ENCODE data around the gene IVNS1ABP. TPM values are rescaled to one million over a fixed set of nuclear protein-coding genes. Genes with fewer than 3 reads are reported as not detected.
A peak's percentile ranks its signal among the peaks of the same experiment; 100 is the strongest.

The IVNS1ABP gene
- total and polyA plus RNA-seq, 5 donors from 2014 or later = 66.9 to 373 (median 81.3) TPM

DNA sequence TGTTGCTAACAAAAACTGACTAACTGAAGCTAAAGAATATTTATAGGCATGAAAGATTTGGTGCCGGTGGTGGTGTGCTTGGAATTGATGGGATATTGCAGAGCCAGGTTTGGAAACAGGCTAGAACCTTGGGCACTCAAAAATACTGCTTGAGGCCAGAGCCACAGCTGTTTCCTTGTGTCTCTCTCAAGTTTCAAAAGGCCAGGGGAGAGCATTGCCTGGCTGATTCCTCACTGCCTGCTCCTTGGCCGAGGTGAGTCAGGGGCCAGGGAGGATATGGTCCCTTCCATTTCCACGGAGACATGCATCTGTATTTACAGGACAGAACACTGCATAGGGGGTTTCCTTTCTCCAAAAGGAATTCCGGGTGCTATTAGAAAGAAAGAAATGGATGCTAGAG is 36.1 kb upstream of the IVNS1ABP start:
- Histone ChIP-seq H3K4me3 (ENCODE audit: low read depth, low read length) (no peak overlapping the region), H3K27me3 (ENCODE audit: control insufficient read depth, insufficient read depth, low read length) (no peaks in the 10 kb centered on the region), H3K36me3 (ENCODE audit: control insufficient read depth, insufficient read depth, low read length) (no peaks in the 10 kb centered on the region), H3K27ac (ENCODE audit: insufficient read depth, low read length, poor library complexity, severe bottlenecking) (no peak overlapping the region), H3K9me3 (ENCODE audit: control insufficient read depth in 2 of 2, low read length in 2 of 2) (no peaks in the 10 kb centered on the region), H3K4me1 (ENCODE audit: control insufficient read depth, insufficient read depth, low read length, poor library complexity, severe bottlenecking) (no peaks in the 10 kb centered on the region)
- Mint-ChIP-seq H3K9me3 (no peaks in the 10 kb centered on the region), H3K27me3 (no peaks in the 10 kb centered on the region), H3K4me3 (no peak overlapping the region), H3K4me1 (peaks cover 0 to 12% (median 11%) of the 10 kb centered on the region in 4 donors), H3K27ac (no peak overlapping the region), H3K36me3 (no peaks in the 10 kb centered on the region)
- ATAC-seq (ENCODE audit: low read depth in 2 of 2) (no peak), DNase-seq (no peak)

GRCh38 chr1:185351734-185352466 is 34.9 kb upstream of the IVNS1ABP start:
- Histone ChIP-seq H3K4me1 (ENCODE audit: control insufficient read depth, insufficient read depth, low read length, poor library complexity, severe bottlenecking) (no peaks in the 10 kb centered on the region), H3K27ac (ENCODE audit: insufficient read depth, low read length, poor library complexity, severe bottlenecking) (no peak overlapping the region), H3K9me3 (ENCODE audit: control insufficient read depth in 2 of 2, low read length in 2 of 2) (no peaks in the 10 kb centered on the region), H3K4me3 (ENCODE audit: low read depth, low read length) (no peak overlapping the region), H3K27me3 (ENCODE audit: control insufficient read depth, insufficient read depth, low read length) (no peaks in the 10 kb centered on the region), H3K36me3 (ENCODE audit: control insufficient read depth, insufficient read depth, low read length) (no peaks in the 10 kb centered on the region)
- DNase-seq (no peak), ATAC-seq (ENCODE audit: low read depth in 2 of 2) (no peak)
- H3K4me3 Mint-ChIP-seq = no peak overlapping the region
- H3K9me3 Mint-ChIP-seq = no peaks in the 10 kb centered on the region
- no peaks in the 10 kb centered on the region for H3K27me3 Mint-ChIP-seq
- H3K36me3 Mint-ChIP-seq = no peaks in the 10 kb centered on the region
- peaks cover 3 to 18% (median 12%) of the 10 kb centered on the region in 4 donors for H3K4me1 Mint-ChIP-seq
- no peak overlapping the region for H3K27ac Mint-ChIP-seq

DNA sequence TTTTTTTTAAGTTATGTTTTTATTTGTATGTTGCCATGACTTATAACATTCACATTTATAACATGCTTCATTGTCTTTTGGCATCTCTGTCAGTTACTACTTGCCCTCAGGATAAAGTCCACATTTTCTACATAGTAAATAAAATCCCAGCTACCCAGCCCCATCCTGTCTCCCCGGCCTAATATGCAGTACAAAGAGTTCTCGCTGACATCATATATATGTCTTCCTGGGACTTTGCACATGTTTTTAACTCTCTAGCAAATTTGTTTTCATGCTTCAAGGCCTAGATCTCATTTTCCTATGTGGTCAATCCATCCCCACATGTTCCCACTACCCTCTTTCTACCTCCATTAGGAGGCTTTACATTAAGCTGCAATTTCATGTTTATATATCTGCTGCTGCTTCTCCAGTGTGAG is 33.0 kb upstream of the IVNS1ABP start:
- DNase-seq (no peak), ATAC-seq (ENCODE audit: low read depth in 2 of 2) (no peak)
- H3K27me3 Mint-ChIP-seq = no peaks in the 10 kb centered on the region
- no peak overlapping the region for H3K27ac Mint-ChIP-seq
- no peaks in the 10 kb centered on the region for H3K36me3 Mint-ChIP-seq
- no peak overlapping the region for H3K4me3 Mint-ChIP-seq
- no peaks in the 10 kb centered on the region for H3K36me3 ChIP-seq (ENCODE audit: control insufficient read depth, insufficient read depth, low read length)
- H3K4me1 Mint-ChIP-seq = peaks cover 3 to 25% (median 12%) of the 10 kb centered on the region in 4 donors
- H3K4me3 ChIP-seq (ENCODE audit: low read depth, low read length) = no peak overlapping the region
- no peak overlapping the region for H3K27ac ChIP-seq (ENCODE audit: insufficient read depth, low read length, poor library complexity, severe bottlenecking)
- H3K9me3 Mint-ChIP-seq = no peaks in the 10 kb centered on the region
- no peaks in the 10 kb centered on the region for H3K4me1 ChIP-seq (ENCODE audit: control insufficient read depth, insufficient read depth, low read length, poor library complexity, severe bottlenecking)
- no peaks in the 10 kb centered on the region for H3K9me3 ChIP-seq (ENCODE audit: control insufficient read depth in 2 of 2, low read length in 2 of 2)
- no peaks in the 10 kb centered on the region for H3K27me3 ChIP-seq (ENCODE audit: control insufficient read depth, insufficient read depth, low read length)

DNA sequence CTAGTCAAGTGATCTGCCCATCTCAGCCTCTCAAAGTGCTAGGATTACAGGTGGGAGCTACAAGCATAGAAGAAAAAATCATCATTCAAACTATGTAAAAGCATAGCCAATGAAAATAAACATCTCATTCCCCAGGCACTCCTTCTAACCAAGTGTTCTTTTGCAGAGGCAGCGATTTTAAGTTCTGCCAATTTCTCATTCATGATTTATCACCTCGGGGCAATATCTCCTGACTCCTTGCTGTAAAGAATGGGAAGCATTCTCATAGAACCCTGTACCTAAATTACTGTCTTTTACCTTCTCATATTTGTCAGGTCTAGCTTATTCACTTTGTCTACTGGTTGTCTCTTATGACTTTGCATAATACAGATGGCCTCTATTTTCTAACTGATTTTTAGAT is 32.5 kb upstream of the IVNS1ABP start:
- ATAC-seq (ENCODE audit: low read depth in 2 of 2) = no peak

GRCh38 chr1:185348985-185349384 is 31.9 kb upstream of the IVNS1ABP start:
- Histone ChIP-seq H3K27ac (ENCODE audit: insufficient read depth, low read length, poor library complexity, severe bottlenecking) (no peak overlapping the region), H3K9me3 (ENCODE audit: control insufficient read depth in 2 of 2, low read length in 2 of 2) (no peaks in the 10 kb centered on the region), H3K4me3 (ENCODE audit: low read depth, low read length) (no peak overlapping the region), H3K4me1 (ENCODE audit: control insufficient read depth, insufficient read depth, low read length, poor library complexity, severe bottlenecking) (no peaks in the 10 kb centered on the region), H3K36me3 (ENCODE audit: control insufficient read depth, insufficient read depth, low read length) (no peaks in the 10 kb centered on the region), H3K27me3 (ENCODE audit: control insufficient read depth, insufficient read depth, low read length) (no peaks in the 10 kb centered on the region)
- Mint-ChIP-seq H3K36me3 (no peaks in the 10 kb centered on the region), H3K9me3 (no peaks in the 10 kb centered on the region), H3K4me3 (no peak overlapping the region), H3K27ac (peak overlapping the region in 1 of 3 donors; percentile 84), H3K4me1 (peaks cover 3 to 25% (median 12%) of the 10 kb centered on the region in 4 donors), H3K27me3 (no peaks in the 10 kb centered on the region)
- no peak for ATAC-seq (ENCODE audit: low read depth in 2 of 2)
- no peak for DNase-seq

More for the DNA sequence above, 32.5 kb upstream of the IVNS1ABP start:
- Mint-ChIP-seq H3K36me3 (no peaks in the 10 kb centered on the region), H3K4me3 (no peak overlapping the region), H3K27me3 (no peaks in the 10 kb centered on the region), H3K4me1 (peaks cover 3 to 25% (median 12%) of the 10 kb centered on the region in 4 donors), H3K9me3 (no peaks in the 10 kb centered on the region), H3K27ac (no peak overlapping the region)
- H3K27ac ChIP-seq (ENCODE audit: insufficient read depth, low read length, poor library complexity, severe bottlenecking) = no peak overlapping the region
- no peaks in the 10 kb centered on the region for H3K36me3 ChIP-seq (ENCODE audit: control insufficient read depth, insufficient read depth, low read length)
- no peak overlapping the region for H3K4me3 ChIP-seq (ENCODE audit: low read depth, low read length)
- no peaks in the 10 kb centered on the region for H3K9me3 ChIP-seq (ENCODE audit: control insufficient read depth in 2 of 2, low read length in 2 of 2)
- H3K27me3 ChIP-seq (ENCODE audit: control insufficient read depth, insufficient read depth, low read length) = no peaks in the 10 kb centered on the region
- no peaks in the 10 kb centered on the region for H3K4me1 ChIP-seq (ENCODE audit: control insufficient read depth, insufficient read depth, low read length, poor library complexity, severe bottlenecking)
- no peak for DNase-seq

GRCh38 chr1:185348296-185348695 is 31.3 kb upstream of the IVNS1ABP start:
- H3K36me3 Mint-ChIP-seq = no peaks in the 10 kb centered on the region
- no peak overlapping the region for H3K27ac ChIP-seq (ENCODE audit: insufficient read depth, low read length, poor library complexity, severe bottlenecking)
- H3K27me3 Mint-ChIP-seq = no peaks in the 10 kb centered on the region
- H3K4me1 Mint-ChIP-seq = peaks cover 3 to 25% (median 12%) of the 10 kb centered on the region in 4 donors
- DNase-seq (no peak), ATAC-seq (ENCODE audit: low read depth in 2 of 2) (no peak)
- no peaks in the 10 kb centered on the region for H3K4me1 ChIP-seq (ENCODE audit: control insufficient read depth, insufficient read depth, low read length, poor library complexity, severe bottlenecking)
- no peak overlapping the region for H3K27ac Mint-ChIP-seq
- H3K9me3 Mint-ChIP-seq = no peaks in the 10 kb centered on the region
- H3K4me3 Mint-ChIP-seq = no peak overlapping the region
- H3K27me3 ChIP-seq (ENCODE audit: control insufficient read depth, insufficient read depth, low read length) = no peaks in the 10 kb centered on the region
- H3K36me3 ChIP-seq (ENCODE audit: control insufficient read depth, insufficient read depth, low read length) = no peaks in the 10 kb centered on the region
- H3K4me3 ChIP-seq (ENCODE audit: low read depth, low read length) = no peak overlapping the region
- no peaks in the 10 kb centered on the region for H3K9me3 ChIP-seq (ENCODE audit: control insufficient read depth in 2 of 2, low read length in 2 of 2)

- DNase-seq = no peak
- no peak overlapping the region for H3K27ac Mint-ChIP-seq
- Histone ChIP-seq H3K9me3 (ENCODE audit: control insufficient read depth in 2 of 2, low read length in 2 of 2) (no peaks in the 10 kb centered on the region), H3K27ac (ENCODE audit: insufficient read depth, low read length, poor library complexity, severe bottlenecking) (no peak overlapping the region), H3K36me3 (ENCODE audit: control insufficient read depth, insufficient read depth, low read length) (no peaks in the 10 kb centered on the region), H3K27me3 (ENCODE audit: control insufficient read depth, insufficient read depth, low read length) (no peaks in the 10 kb centered on the region), H3K4me1 (ENCODE audit: control insufficient read depth, insufficient read depth, low read length, poor library complexity, severe bottlenecking) (no peaks in the 10 kb centered on the region), H3K4me3 (ENCODE audit: low read depth, low read length) (no peak overlapping the region)
- ATAC-seq (ENCODE audit: low read depth in 2 of 2) = peak in 1 of 2 donors; percentile 24
- no peaks in the 10 kb centered on the region for H3K9me3 Mint-ChIP-seq
- no peaks in the 10 kb centered on the region for H3K36me3 Mint-ChIP-seq
- no peaks in the 10 kb centered on the region for H3K27me3 Mint-ChIP-seq
- no peak overlapping the region for H3K4me3 Mint-ChIP-seq
- H3K4me1 Mint-ChIP-seq = peaks cover 3 to 29% (median 12%) of the 10 kb centered on the region in 4 donors
Observed at GRCh38 chr1:185345913-185346720, 29.1 kb upstream of the IVNS1ABP start.

Data from CD4-positive, CD25-positive, alpha-beta regulatory T cell (primary cell).